Left ventricle myocardium inferior (tissue), 1 donor: Measurements from ENCODE around the gene OTUD6A. TPM values are rescaled to one million over a fixed set of nuclear protein-coding genes. Genes with fewer than 3 reads are reported as not detected.
A peak's percentile ranks its signal among the peaks of the same experiment; 100 is the strongest.

Experiments
- DNase-seq: peaks from one replicate; pipeline ENCODE4 v3.0.0-alpha.2; 2020
- H3K27ac ChIP-seq: fragments of 200-600 bp; replicated peaks from 2 replicates; pipeline ENCODE4 v1.8.0; 2021
- H3K27me3 ChIP-seq: fragments of 200-600 bp; 2 replicates; pipeline ENCODE4 v1.8.0; 2021; ENCODE audit warnings: low read depth
- H3K36me3 ChIP-seq: fragments of 200-600 bp; 2 replicates; pipeline ENCODE4 v1.8.0; 2021
- H3K4me1 ChIP-seq: fragments of 200-600 bp; 2 replicates; pipeline ENCODE4 v1.8.0; 2021
- H3K4me3 ChIP-seq: fragments of 200-600 bp; 2 replicates; pipeline ENCODE4 v1.8.0; 2021; ENCODE audit warnings: mild to moderate bottlenecking, moderate library complexity
- H3K9me3 ChIP-seq: fragments of 200-600 bp; replicated peaks from 2 replicates; pipeline ENCODE4 v1.8.0; 2021
- intact Hi-C: fragments of 100-400 bp; cut with micrococcal nuclease; formaldehyde crosslinking; loops from one replicate; pipeline ENCODE4 v1.11.0; 2022
- total RNA-seq: library from RNA; stranded (reverse); fragmentation: NEBNext Ultra II Directional; extraction: Animal tissue kit (Norgen Biotek cat#: 25700); gene quantifications from one replicate; pipeline ENCODE4 v1.2.1, GENCODE V29; 2021
- TF ChIP-seq, protein P1 (sequence below): fragments of 200-600 bp; IDR thresholded peaks from 2 replicates; pipeline ENCODE4 v1.8.0; 2021; ENCODE audit warnings: antibody characterized with exemption, mild to moderate bottlenecking, borderline replicate concordance
- donor health status: DM: no; HTN: yes; CAD: no; lungs with severe emphysema.

OTUD6A gene
- total RNA-seq, 1 donor from 2014 or later = not detected

DNA sequence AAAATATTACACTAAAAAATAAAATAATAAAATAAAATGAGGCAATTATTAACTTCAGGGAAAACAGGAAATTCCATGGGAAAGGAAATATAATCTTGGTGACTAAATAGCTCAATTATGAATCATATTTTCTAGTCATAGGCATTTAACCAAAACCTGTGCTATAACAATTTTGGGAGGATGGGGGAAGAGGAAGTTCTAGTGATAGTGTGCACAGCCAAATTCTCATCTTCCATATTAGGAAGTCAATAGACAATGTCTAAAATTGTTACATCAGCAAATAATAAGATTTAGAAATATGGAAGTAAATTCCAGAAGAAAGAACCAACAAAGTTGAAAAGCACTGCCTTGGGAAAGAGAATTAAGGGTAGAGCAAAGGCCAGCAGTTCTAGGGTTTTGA lies 15.3 kb upstream of the OTUD6A start:
- Histone ChIP-seq H3K4me3 (no peak overlapping the region), H3K27me3 (no peaks in the 10 kb centered on the region), H3K27ac (no peak overlapping the region), H3K4me1 (no peaks in the 10 kb centered on the region), H3K9me3 (no peaks in the 10 kb centered on the region), H3K36me3 (no peaks in the 10 kb centered on the region)
- no peak for DNase-seq
- TF ChIP-seq, protein P1, sequence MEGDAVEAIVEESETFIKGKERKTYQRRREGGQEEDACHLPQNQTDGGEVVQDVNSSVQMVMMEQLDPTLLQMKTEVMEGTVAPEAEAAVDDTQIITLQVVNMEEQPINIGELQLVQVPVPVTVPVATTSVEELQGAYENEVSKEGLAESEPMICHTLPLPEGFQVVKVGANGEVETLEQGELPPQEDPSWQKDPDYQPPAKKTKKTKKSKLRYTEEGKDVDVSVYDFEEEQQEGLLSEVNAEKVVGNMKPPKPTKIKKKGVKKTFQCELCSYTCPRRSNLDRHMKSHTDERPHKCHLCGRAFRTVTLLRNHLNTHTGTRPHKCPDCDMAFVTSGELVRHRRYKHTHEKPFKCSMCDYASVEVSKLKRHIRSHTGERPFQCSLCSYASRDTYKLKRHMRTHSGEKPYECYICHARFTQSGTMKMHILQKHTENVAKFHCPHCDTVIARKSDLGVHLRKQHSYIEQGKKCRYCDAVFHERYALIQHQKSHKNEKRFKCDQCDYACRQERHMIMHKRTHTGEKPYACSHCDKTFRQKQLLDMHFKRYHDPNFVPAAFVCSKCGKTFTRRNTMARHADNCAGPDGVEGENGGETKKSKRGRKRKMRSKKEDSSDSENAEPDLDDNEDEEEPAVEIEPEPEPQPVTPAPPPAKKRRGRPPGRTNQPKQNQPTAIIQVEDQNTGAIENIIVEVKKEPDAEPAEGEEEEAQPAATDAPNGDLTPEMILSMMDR = no peak
- intact Hi-C loops = no loop called here

GRCh38 chrX:70049406-70049805 lies 12.9 kb upstream of the OTUD6A start:
- TF ChIP-seq, protein P1 = no peak
- intact Hi-C loops = no loop called here
- no peaks in the 10 kb centered on the region for H3K27me3 ChIP-seq
- no peaks in the 10 kb centered on the region for H3K4me1 ChIP-seq
- DNase-seq = no peak
- no peak overlapping the region for H3K27ac ChIP-seq
- H3K9me3 ChIP-seq = no peaks in the 10 kb centered on the region
- no peak overlapping the region for H3K4me3 ChIP-seq
- no peaks in the 10 kb centered on the region for H3K36me3 ChIP-seq

GRCh38 chrX:70049925-70050324 lies 12.3 kb upstream of the OTUD6A start, which contains the start of gene AWAT2:
Gene AWAT2, minus strand, starts transcription at chrX:70049938. Its CDS starts 6 bp downstream, at chrX:70049932.
- H3K9me3 ChIP-seq = no peaks in the 10 kb centered on the region
- no peak within 1 kb of the TSS for H3K4me3 ChIP-seq
- no peaks in the 10 kb centered on the region for H3K36me3 ChIP-seq
- no peak for DNase-seq
- H3K27me3 ChIP-seq = no peaks in the 10 kb centered on the region
- TF ChIP-seq, protein P1 = no peak
- intact Hi-C loops = no loop called here
- no peaks in the 10 kb centered on the region for H3K4me1 ChIP-seq
- no peak within 1 kb of the TSS for H3K27ac ChIP-seq

DNA sequence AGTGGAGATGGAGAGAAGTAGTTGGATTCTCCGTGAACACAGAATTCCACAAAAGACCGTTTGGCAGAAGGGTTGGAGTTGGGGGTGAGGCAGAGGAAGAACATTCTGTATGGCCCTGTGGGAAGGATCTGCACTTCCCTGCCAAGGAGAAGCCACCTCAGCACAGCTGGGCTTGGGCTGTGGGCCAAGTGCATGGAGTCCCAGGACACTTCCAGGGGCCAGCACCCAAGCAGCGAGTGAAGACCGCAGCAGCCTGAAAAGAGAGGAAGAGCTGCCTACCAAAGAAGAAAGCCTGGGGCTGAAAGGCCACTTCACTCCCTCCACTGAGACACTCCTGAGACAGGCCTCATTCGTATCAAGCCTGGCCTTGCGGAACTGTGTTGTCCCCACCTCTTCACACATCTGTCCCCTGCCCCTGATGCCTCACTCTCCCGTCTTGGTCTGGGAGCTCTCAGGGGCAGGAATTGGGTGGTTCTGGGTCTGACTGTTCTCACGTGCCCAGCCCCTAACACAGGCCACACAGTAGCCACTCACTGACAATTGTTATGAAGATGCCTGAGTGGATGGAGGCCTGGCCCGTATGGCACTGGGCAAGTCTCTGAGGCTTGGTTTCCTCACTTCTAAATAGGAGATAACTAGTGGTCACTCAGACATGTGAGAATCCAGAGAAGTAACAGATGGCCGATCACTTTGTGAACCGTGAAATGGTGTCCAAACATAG lies 9.2 kb upstream of the OTUD6A start:
- TF ChIP-seq, protein P1 = no peak
- Histone ChIP-seq H3K9me3 (no peaks in the 10 kb centered on the region), H3K4me3 (no peak overlapping the region), H3K36me3 (no peaks in the 10 kb centered on the region), H3K4me1 (no peaks in the 10 kb centered on the region), H3K27ac (no peak overlapping the region), H3K27me3 (no peaks in the 10 kb centered on the region)
- intact Hi-C loops = no loop called here
- peak; percentile 20 for DNase-seq

DNA sequence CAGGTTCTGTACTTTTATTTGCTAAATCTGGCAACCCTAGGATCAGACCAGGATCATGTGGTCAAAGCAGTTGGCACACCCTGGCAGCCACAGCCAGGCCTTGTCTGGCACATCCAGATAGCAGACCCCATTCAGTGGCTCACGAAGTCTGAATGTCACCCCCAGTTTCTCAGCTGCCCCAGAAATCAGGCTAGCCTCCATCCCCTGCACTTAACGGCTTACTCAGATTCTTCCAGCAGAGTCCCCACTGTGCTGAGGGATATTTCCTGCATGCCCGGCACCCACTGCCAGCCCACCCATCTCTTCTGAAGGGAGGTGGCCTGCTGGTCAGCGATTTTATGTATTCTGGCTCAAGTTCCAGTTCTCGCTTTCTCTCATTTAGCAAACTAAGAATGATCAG lies 7.9 kb upstream of the OTUD6A start:
- TF ChIP-seq, protein P1 = no peak
- no peak overlapping the region for H3K27ac ChIP-seq
- DNase-seq = no peak
- no peaks in the 10 kb centered on the region for H3K36me3 ChIP-seq
- no peaks in the 10 kb centered on the region for H3K4me1 ChIP-seq
- intact Hi-C loops = no loop called here
- no peaks in the 10 kb centered on the region for H3K9me3 ChIP-seq
- H3K27me3 ChIP-seq = no peaks in the 10 kb centered on the region
- no peak overlapping the region for H3K4me3 ChIP-seq
